Measurements from ENCODE around the gene CYP24A1.
"Not testable (repeated sequence)": the region's sequence is repeated elsewhere in the genome, so short reads cannot be mapped to it uniquely, and the experiment has no call there.

Gene CYP24A1

DNA sequence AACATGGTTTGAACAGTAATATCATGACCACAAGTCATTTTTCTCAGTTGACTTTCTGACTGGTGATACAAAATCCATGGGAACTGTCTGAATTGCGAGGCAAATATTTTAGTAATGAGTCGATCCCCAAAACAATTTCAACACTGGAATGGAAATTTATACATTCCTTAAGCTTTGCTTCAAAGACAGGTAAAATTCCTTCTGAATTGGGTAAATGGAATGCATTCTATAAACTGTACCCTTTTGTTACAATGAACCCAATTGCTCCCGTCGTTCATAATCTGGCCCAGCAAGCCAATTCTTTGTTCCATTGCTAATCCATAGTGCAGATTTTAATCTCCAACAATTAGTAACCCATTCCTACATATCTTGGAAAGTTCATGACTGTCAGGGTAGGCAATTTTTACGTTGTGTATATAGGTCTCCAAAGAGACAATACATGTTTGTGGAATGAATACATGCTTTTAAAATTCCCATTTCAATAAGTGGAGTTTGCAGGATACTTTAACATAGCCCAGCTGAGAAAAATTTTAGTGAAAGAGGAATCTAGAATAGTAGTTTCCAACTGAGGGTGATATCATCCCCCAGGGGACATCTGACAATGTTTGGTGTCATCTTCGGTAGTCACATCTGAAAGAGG lies 32.7 kb downstream of the CYP24A1 start:
- no peak for ATAC-seq (replicated peaks; ENCODE audit: extremely low read depth, poor library complexity, severe bottlenecking)
- Mint-ChIP-seq H3K36me3 (ENCODE audit: insufficient read depth) (no peaks in the 10 kb centered on the region), H3K27me3 (peaks cover 12% of the 10 kb centered on the region), H3K27ac (ENCODE audit: low read depth) (no peak overlapping the region), H3K4me1 (no peaks in the 10 kb centered on the region), H3K4me3 (no peak overlapping the region), H3K9me3 (no peaks in the 10 kb centered on the region)
- DNase-seq (ENCODE audit: low spot score in 2 of 2), result no peak

DNA sequence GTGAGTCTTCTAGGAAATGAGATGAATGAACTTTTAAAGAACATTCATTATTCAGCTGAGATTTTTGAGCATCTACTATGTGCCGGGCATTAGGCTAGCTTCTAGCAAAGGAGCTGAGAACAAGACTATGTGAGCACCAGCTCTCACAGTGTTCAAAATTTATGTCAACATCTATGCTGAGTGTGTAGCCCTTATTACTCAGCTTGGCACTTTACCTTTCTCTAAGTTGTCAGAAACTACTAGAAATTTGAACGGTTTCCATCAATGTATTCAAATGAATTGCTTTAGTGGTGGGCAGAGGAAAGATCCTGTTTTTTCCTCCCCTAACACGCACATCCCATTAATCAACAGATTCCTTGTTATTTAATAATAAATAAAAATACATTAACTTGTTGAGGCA lies 33.3 kb downstream of the CYP24A1 start:
- Mint-ChIP-seq H3K27me3 (peaks cover 7% of the 10 kb centered on the region), H3K36me3 (ENCODE audit: insufficient read depth) (no peaks in the 10 kb centered on the region), H3K4me3 (no peak overlapping the region), H3K9me3 (no peaks in the 10 kb centered on the region), H3K27ac (ENCODE audit: low read depth) (no peak overlapping the region), H3K4me1 (no peaks in the 10 kb centered on the region)
- DNase-seq (ENCODE audit: low spot score in 2 of 2) (no peak), ATAC-seq (replicated peaks; ENCODE audit: extremely low read depth, poor library complexity, severe bottlenecking) (no peak)

DNA sequence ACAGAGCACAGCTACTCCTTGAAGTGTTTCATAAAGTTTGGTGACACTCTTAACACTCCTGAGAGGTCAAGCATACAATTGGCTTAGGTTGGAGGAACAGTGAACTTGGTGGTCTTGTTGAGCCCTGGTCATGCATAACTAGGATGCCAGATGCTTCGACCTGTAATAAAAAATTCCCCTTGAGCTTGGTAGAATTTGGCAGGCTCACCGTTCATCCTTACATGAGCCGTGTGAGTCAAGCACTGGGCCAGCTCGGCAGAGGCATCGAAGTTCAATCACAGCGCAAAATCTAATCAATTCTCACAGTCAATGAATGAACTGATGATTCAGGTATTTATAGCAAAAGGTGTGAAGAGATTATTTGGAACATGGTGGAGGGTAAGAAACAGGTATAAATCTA lies 33.7 kb downstream of the CYP24A1 start:
- no peak overlapping the region for H3K27ac Mint-ChIP-seq (ENCODE audit: low read depth)
- ATAC-seq (replicated peaks; ENCODE audit: extremely low read depth, poor library complexity, severe bottlenecking), result no peak
- no peaks in the 10 kb centered on the region for H3K4me1 Mint-ChIP-seq
- H3K36me3 Mint-ChIP-seq (ENCODE audit: insufficient read depth), result no peaks in the 10 kb centered on the region
- DNase-seq (ENCODE audit: low spot score in 2 of 2), result no peak
- H3K9me3 Mint-ChIP-seq, result no peaks in the 10 kb centered on the region
- no peak overlapping the region for H3K4me3 Mint-ChIP-seq
- peaks cover 2% of the 10 kb centered on the region for H3K27me3 Mint-ChIP-seq

DNA sequence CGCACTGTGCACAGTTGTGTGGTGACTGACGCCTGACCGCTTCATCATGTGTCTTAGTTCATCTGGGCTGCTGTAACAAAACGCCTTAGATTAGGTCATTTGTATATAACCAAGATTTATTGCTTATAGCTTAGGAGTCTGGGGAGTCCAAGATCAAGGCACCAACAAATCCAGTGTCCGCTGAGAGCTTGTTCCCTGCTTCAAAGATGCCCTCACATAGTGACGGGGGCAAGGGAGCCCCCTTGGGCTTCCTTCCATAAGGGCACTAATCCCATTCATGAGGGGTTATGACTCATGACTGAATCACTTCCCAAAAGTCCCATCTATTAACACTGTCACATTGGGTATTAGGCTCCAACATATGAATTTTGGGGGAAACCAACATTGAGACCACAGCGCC lies 34.6 kb downstream of the CYP24A1 start:
- no peak overlapping the region for H3K4me3 Mint-ChIP-seq

DNA sequence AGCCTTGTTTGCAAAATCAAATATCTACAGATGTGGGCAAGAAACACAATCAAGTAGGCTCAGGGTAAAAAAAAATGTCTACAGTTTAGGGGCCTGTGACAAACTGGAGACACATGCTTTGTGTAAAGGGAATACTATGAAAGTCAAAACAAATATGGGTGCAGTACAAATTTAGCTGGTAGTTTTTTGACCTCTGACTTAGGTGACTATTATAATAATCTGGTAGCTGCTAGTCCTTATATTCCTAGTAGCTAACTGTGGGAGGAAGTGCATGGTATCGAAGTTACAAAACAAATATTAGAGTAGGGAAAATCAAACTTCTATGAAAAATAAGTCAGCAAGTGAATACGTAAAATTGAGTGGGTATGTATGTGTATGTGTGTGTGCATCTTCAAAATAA lies 35.4 kb downstream of the CYP24A1 start:
- Mint-ChIP-seq H3K4me1 (no peaks in the 10 kb centered on the region), H3K27me3 (no peaks in the 10 kb centered on the region), H3K27ac (ENCODE audit: low read depth) (no peak overlapping the region), H3K4me3 (no peak overlapping the region), H3K36me3 (ENCODE audit: insufficient read depth) (no peaks in the 10 kb centered on the region), H3K9me3 (no peaks in the 10 kb centered on the region)
- ATAC-seq (replicated peaks; ENCODE audit: extremely low read depth, poor library complexity, severe bottlenecking) (no peak), DNase-seq (ENCODE audit: low spot score in 2 of 2) (no peak)

More for the DNA sequence above, 34.6 kb downstream of the CYP24A1 start:
- no peaks in the 10 kb centered on the region for H3K36me3 Mint-ChIP-seq (ENCODE audit: insufficient read depth)
- no peaks in the 10 kb centered on the region for H3K4me1 Mint-ChIP-seq
- no peak overlapping the region for H3K27ac Mint-ChIP-seq (ENCODE audit: low read depth)
- H3K9me3 Mint-ChIP-seq, result no peaks in the 10 kb centered on the region
- DNase-seq (ENCODE audit: low spot score in 2 of 2) (no peak), ATAC-seq (replicated peaks; ENCODE audit: extremely low read depth, poor library complexity, severe bottlenecking) (no peak)
- no peaks in the 10 kb centered on the region for H3K27me3 Mint-ChIP-seq

DNA sequence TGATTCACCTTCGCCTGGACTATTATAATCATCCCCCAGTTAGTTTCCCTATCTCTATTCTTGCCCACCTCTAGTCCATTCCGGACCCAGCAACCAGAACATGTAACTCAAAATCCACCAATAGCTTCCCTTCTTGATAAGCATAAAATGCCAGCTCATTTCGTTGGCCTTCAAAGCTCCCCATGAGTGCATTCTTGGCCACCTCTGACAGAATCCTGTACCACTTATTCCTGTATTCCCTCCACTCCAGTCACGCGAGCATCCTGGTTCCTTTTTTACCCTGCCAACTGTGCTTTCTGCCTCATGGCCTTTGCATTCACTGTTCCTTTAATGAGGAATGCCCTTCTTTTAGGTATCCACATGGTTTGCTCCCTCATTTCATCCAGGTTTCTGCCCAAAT lies 36.7 kb downstream of the CYP24A1 start:
- H3K9me3 Mint-ChIP-seq, result no peaks in the 10 kb centered on the region
- no peak for DNase-seq (ENCODE audit: low spot score in 2 of 2)
- no peak overlapping the region for H3K4me3 Mint-ChIP-seq
- no peak for ATAC-seq (replicated peaks; ENCODE audit: extremely low read depth, poor library complexity, severe bottlenecking)
- H3K36me3 Mint-ChIP-seq (ENCODE audit: insufficient read depth), result no peaks in the 10 kb centered on the region
- no peak overlapping the region for H3K27ac Mint-ChIP-seq (ENCODE audit: low read depth)
- peaks cover 4% of the 10 kb centered on the region for H3K27me3 Mint-ChIP-seq
- no peaks in the 10 kb centered on the region for H3K4me1 Mint-ChIP-seq

DNA sequence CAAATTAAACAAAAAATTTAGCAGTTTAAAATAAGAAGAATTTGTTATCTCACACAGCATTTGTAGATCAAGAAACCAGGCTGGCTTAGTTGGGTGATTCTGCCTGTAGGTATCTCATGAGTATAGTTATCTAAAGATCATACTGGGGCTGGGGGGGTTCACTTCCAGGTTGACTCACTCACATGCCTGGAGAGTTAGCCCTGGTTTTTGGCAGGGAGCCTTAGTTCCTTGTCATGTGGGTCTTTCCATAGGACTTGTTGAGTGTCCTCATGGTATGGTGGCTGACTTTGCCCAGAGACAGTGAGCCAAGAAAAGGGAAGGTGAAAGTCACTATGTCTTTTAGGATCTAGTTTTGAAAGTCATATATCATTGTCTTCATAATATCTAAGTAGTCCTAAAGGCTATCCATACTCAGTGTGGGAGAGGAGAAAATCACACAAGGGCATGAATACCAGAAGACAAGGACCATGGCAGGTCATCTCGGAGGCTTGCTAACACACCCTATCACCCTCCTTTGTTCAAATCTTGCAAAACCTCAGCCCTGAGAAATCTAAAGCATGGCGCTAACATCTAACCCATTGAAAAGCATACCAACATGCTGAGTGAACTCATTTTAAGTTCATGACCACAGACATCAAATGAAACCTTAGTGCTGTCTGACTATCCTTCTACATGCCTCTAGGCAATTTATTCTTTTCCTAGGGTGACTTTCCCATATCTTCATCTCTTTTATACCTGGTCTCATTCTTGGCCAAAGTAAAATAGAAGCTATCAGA lies 39.2 kb downstream of the CYP24A1 start:
- H3K4me3 Mint-ChIP-seq, result no peak overlapping the region
- no peak for ATAC-seq (replicated peaks; ENCODE audit: extremely low read depth, poor library complexity, severe bottlenecking)
- no peak for DNase-seq (ENCODE audit: low spot score in 2 of 2)
- H3K36me3 Mint-ChIP-seq (ENCODE audit: insufficient read depth), result no peaks in the 10 kb centered on the region
- peaks cover 25% of the 10 kb centered on the region for H3K27me3 Mint-ChIP-seq
- H3K27ac Mint-ChIP-seq (ENCODE audit: low read depth), result no peak overlapping the region
- H3K4me1 Mint-ChIP-seq, result no peaks in the 10 kb centered on the region
- peaks cover 3% of the 10 kb centered on the region for H3K9me3 Mint-ChIP-seq

DNA sequence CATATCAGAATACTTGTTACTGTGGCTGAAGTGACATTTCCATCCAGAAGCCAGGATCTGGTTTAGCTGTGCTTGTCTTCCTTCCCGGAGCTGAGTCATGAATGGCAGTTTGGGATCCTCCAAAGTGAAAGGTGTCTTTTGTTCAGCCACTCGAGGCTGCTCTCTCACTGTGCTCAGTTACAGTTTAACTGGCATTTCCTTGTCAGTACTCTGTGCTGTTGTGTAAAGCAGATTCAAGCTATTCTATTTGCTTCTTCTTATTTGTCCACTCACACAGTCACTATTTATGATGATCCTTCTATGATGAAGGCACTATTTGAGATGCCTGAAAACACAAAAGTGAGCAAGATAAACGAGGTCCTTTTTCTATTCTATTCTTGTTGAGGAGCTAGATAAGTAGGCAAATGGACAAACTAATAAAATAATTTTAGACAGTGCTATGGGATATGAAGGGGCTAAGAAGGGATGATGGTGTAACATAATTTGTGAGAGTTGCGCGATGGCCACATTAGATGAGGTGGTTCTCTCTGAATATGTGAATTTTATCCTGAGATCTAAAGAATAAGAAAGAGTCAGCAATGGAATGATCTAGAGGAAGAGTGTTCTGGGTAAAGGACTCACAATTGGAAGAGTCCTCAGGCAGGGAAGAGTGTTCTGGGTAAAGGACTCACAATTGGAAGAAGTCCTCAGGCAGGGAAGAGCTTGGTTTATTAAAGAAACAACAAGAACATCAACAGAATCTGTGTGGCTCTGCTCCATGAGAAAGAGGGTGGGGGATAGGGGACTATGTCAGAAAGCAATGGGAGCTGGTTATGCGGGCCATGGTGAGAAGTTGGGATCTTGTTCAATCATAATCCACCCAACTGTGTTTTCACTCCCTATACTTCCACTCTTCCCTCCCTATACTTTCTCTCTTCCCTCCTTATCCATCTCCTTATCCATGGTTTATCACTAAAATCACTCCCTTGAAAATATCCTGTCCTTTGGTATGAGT lies 40.1 kb downstream of the CYP24A1 start:
- H3K9me3 Mint-ChIP-seq, result peaks cover 6% of the 10 kb centered on the region
- no peak for DNase-seq (ENCODE audit: low spot score in 2 of 2)
- H3K27ac Mint-ChIP-seq (ENCODE audit: low read depth), result no peak overlapping the region
- H3K4me3 Mint-ChIP-seq, result no peak overlapping the region
- H3K27me3 Mint-ChIP-seq, result peaks cover 29% of the 10 kb centered on the region
- ATAC-seq (replicated peaks; ENCODE audit: extremely low read depth, poor library complexity, severe bottlenecking), result no peak
- no peaks in the 10 kb centered on the region for H3K4me1 Mint-ChIP-seq
- peaks cover 3% of the 10 kb centered on the region for H3K36me3 Mint-ChIP-seq (ENCODE audit: insufficient read depth)

DNA sequence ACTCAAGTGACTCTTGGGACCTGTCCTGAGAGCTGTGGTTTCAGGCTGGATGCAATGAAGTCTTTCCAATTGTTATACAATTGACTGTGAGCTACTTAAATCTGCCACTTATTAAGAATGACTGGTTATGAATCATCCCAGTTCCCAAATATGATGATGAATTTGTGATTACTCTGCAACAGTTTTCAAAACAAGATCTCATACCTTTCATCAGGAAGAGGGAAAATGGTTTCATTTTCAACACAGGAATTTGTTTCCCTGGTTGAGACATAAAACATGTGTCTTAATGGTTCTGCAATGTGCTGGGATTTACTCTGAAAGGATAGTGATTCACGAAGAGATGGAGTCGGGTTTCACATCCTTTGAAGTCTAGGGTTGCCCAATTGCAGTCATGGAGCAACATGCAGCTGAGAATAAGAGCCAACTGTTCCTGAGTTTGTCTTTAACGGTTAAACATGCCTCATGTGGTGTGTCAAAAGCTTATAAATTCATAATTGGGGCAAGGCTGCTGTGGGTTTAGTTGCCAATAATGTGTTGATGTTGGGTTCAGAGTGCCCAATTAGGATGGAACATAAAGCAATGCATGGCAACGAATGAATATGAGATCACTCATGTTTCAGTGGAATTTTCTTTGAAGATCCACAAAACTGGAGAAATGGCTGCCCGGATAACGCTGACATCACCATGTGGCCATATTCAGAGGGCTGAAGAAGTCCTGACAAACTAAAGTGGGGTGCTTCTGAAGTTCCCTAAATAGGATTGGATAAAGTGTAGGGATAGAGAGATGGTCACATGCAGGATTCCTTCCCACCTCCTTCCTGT lies 41.0 kb downstream of the CYP24A1 start:
- H3K27ac Mint-ChIP-seq (ENCODE audit: low read depth), result no peak overlapping the region
- H3K4me3 Mint-ChIP-seq, result no peak overlapping the region
- H3K27me3 Mint-ChIP-seq, result peaks cover 29% of the 10 kb centered on the region
- ATAC-seq (replicated peaks; ENCODE audit: extremely low read depth, poor library complexity, severe bottlenecking), result no peak
- H3K36me3 Mint-ChIP-seq (ENCODE audit: insufficient read depth), result peaks cover 3% of the 10 kb centered on the region
- no peaks in the 10 kb centered on the region for H3K4me1 Mint-ChIP-seq
- DNase-seq (ENCODE audit: low spot score in 2 of 2), result no peak
- H3K9me3 Mint-ChIP-seq, result peaks cover 6% of the 10 kb centered on the region

DNA sequence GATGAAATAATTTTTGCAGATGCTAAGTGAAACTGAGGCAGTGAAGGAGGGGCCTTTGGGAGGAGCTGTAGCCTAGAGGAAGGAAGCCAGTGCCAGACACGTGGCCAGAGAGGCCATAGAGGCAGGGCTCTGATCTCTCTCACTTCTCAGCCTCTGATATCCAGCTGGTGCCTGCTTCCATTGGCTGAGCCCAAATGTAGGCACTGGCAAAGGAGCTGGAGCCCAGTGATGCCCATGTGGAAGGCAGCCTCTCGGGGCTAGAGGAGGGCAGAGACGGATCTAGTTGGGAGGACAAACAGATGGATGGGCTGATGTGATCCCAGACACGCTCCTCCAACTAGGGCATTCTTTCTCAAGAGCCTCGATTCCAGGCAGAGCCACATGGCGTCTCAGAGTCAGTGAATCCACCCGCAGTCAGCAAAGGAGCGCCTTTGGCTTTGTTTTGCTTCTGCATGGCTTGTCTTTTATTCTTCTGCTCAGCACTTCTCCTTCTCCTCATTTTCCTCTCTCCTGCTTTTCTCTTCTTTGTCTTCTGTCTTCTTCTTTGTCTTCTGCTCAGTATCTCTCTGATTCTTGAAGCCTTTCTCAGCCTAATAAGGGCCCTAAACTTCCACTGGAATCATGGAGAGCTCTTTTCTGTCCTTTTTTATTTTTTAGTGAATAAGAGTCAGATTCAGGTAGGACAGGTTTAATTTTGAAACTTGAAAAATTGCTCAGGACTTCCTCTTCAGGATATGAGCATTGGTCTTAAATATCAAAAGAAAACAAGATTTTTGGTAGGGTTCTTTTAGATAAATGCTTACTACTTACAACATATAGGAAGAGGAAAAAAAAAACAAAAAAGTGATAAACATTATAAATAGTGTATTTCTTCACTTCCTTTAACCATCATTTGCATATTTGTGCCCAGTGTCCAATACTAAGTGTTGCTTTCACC lies 41.8 kb downstream of the CYP24A1 start:
- peaks cover 29% of the 10 kb centered on the region for H3K27me3 Mint-ChIP-seq
- peaks cover 3% of the 10 kb centered on the region for H3K36me3 Mint-ChIP-seq (ENCODE audit: insufficient read depth)

DNA sequence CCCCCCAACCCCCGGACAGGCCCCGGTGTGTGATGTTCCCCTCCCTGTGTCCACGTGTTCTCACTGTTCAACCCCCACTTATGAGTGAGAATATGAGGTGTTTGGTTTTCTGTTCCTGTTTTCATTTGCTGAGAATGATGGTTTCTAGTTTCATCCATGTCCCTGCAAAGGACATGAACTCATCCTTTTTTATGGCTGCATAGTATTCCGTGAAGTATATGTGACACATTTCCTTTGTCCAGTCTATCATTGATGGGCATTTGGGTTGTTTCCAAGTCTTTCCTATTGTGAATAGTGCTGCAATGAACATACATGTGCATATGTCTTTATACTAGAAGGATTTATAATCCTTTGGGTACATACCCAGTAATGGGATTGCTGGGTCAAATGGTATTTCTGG lies 42.7 kb downstream of the CYP24A1 start:
- ATAC-seq (replicated peaks; ENCODE audit: extremely low read depth, poor library complexity, severe bottlenecking); DNase-seq (ENCODE audit: low spot score in 2 of 2); H3K4me1 Mint-ChIP-seq; H3K4me3 Mint-ChIP-seq; H3K9me3 Mint-ChIP-seq; H3K36me3 Mint-ChIP-seq (ENCODE audit: insufficient read depth); H3K27ac Mint-ChIP-seq (ENCODE audit: low read depth): not testable (repeated sequence)
- H3K27me3 Mint-ChIP-seq, result peaks cover 29% of the 10 kb centered on the region

More for the DNA sequence above, 41.8 kb downstream of the CYP24A1 start:
- H3K27ac Mint-ChIP-seq (ENCODE audit: low read depth), result no peak overlapping the region
- DNase-seq (ENCODE audit: low spot score in 2 of 2) (no peak), ATAC-seq (replicated peaks; ENCODE audit: extremely low read depth, poor library complexity, severe bottlenecking) (no peak)
- H3K4me1 Mint-ChIP-seq, result no peaks in the 10 kb centered on the region
- peaks cover 6% of the 10 kb centered on the region for H3K9me3 Mint-ChIP-seq
- H3K4me3 Mint-ChIP-seq, result no peak overlapping the region

Measured in central memory CD8-positive, alpha-beta T cell (primary cell).